GM18951 (cell line): ENCODE results near the gene ITGB2.
"Not testable (repeated sequence)": the region's sequence is repeated elsewhere in the genome, so short reads cannot be mapped to it uniquely, and the experiment has no call there.

Experiments
- POLR2A ChIP-seq: IDR thresholded peaks from 4 replicates; pipeline ENCODE4 v1.6.1; 2011; ENCODE audit warnings: mild to moderate bottlenecking; ENCODE audit not compliant: insufficient read length, insufficient read depth; ENCODE audit errors: extremely low read depth
- in situ Hi-C: fragments of 300-500 bp; cut with MboI; formaldehyde crosslinking; loops from one replicate; pipeline ENCODE4 v1.12.0; 2022; ENCODE audit warnings: low sequenced_read_pairs, mixed read lengths, inconsistent platforms; ENCODE audit not compliant: unreplicated experiment

The ITGB2 gene

GRCh38 chr21:44932408-44933181, 11.9 kb upstream of the ITGB2 start:
- in situ Hi-C loops: no loop called here
- TF ChIP-seq POLR2A: peak; percentile 25

DNA sequence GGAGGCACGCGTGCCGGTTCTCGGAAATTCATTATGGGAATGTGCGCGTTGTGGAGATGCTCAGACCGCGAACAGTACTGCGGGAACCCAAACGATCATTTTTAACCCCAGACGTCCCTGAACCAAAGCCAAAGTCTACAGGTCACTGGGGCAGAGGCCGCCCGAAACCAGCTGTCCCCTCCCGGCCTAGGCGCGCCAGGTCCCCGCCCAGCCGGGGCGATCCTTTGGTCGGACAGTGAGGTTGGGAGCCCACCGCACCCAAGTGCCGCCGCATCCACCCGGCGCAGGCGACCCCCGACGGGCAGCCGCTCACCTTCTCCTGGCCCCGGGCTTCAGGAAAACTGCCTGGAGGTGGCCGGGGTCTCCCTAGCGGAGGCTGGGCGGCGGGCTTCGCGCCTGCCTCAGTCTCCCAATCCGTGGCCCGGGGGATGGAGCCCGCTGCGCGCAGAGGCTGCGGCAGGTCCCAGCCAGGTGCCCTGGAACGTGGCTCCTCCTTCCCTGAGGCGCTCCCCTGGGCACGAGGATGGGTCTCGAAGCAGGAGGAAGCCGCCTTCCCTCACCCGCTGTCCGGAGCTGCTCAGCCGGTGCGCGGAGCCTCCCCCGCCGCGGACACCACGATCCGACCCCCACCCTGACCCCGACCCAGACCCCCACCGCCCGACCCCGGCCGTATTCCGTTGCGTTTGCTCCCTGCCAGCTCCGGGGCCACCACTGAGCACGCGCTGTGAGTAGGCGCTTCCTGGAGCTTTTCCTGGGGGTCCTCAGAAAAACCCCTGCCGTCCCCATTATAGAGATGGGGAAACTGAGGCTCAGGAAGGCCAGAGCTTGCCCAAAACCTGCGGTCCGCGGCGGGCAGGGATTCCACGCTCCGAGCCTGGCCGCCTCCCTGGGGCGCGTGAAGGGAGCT, 11.1 kb upstream of the ITGB2 start:
- no peak for TF ChIP-seq POLR2A
- in situ Hi-C loops: no loop called here

DNA sequence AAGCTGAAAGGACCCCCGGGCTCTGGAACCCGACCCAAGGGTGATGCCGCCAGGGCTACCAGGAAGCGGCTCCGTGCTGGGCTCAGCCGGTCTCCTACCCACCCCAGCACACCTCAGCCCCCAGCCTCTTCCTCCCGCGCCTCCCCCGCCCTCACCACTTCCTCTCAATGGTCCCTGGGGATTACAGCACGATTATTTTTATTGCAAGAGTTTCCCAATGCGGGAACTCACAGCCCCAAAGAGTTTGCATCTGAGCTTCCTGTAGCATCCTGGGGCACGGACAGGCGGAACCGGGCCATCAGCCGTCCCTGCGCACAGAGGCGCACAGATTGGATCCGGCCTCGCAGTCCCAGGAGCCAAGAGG, 10.4 kb upstream of the ITGB2 start:
- in situ Hi-C loops: no loop called here
- peak; percentile 83 for TF ChIP-seq POLR2A

- TF ChIP-seq POLR2A: no peak
- in situ Hi-C loops: no loop called here
These were observed 9.9 kb upstream of the ITGB2 start for GRCh38 chr21:44930543-44930981.

DNA sequence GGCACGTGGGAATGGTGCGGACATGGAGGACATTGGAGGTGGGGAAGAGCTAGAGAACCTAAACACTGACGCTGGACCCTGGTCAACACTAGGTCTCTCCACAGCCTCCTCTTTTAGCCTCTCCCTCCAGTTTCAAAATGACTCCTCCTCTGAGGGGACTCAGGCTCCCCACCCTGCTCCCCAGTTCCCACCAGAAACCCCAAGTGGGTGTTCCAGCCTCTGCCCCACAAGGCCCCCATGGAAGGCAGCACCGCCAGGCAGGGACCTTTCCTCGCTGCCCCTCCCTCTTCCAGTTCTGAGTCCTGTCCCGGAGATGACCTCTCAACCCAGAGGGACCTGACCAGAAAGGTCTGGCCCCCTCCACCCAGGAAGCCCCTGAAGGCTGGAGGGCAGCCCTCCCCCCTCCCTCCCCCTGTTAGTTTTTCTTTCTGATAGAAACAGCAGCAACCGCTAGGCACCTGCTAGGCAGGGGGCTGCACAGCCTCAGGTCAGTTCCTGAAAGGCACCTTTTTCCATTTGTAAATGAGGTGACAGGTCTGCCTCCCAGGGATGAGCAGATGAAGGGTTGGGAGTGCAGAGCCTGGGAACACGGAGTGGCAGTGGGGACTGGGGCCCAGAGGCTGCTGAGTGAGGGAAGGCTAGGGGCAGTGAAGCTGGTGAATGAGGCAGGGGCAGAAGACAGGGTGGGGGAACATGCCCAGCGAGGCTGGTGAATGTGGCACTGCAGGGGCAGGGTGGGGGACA, 9.3 kb upstream of the ITGB2 start:
- TF ChIP-seq POLR2A: no peak
- in situ Hi-C loops: no loop called here

- TF ChIP-seq POLR2A: no peak
- in situ Hi-C loops: no loop called here
These were observed 8.6 kb upstream of the ITGB2 start for GRCh38 chr21:44929242-44929798.

DNA sequence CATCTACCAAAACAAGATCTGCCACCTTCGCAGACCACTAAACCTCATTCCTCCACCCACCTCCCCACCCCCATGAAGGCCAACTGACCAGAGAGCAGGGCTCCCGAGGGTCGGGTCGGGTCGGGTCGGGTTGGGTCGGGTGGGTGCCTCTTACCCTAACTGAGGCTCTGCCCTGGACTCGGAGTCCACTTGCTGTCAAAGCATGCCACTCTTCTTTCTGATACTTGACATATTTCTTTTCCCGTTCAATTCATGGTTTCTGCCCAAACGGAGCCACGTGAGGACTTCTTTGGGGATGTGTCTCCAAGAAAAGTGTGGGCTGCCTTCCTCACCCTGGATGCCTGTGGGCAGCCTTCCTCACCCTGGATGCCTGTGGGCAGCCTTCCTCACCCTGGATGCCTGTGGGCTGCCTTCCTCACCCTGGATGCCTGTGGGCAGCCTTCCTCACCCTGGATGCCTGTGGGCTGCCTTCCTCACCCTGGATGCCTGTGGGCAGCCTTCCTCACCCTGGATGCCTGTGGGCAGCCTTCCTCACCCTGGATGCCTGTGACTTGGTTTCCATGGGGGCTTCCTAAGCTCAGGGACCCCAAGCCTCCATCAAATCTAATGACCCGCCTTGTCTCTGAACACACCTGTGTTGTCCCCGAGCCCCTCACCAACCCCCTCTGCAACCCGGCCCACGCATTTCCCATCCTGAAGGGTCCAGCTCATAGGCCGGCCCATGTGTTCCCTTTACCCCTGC, 8.0 kb upstream of the ITGB2 start:
- in situ Hi-C loops: not testable (repeated sequence)

- peak; percentile 66 for TF ChIP-seq POLR2A
- in situ Hi-C loops: no loop called here
These were observed 7.1 kb upstream of the ITGB2 start for GRCh38 chr21:44927587-44928461.

- TF ChIP-seq POLR2A: no peak
- in situ Hi-C loops: no loop called here
These were observed 6.5 kb upstream of the ITGB2 start for GRCh38 chr21:44927259-44927586.

DNA sequence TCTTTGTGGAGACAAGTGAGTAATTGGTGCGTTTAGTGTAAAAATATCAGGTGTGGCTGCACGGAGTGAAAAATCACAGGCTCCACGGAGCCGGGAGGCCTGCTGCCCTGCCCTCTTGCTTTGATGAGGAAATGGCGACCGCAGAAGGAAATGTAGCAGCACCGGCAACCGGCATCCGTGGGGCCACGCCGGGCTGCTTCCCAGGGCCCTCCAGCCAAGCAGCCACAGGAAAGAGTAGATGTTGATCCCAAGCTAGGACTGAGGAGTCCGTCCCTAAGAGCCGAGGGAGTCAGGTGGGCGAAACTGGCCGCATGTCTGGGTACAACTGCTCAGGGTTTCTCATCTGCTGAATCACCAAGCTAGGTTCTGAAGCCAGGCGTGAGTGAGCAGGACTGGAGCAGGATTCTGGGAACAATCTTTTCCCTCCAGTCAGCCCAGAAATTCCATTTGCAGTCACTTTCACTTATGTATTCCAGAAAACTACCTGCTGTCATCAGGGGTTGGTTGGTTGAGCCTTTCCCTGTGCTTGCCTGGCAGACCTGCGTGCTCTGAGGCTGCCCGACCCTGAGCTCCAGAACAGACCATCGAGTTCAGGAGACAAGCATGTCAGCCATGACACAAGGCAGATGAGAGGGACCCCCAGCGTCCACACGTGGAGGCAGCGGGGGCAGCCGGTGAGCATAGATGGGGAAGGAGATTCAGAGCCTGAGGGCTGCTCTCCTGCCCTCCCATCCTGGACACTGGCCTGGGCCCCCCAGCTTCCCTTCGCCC, 5.8 kb upstream of the ITGB2 start:
- in situ Hi-C loops: no loop called here
- no peak for TF ChIP-seq POLR2A

DNA sequence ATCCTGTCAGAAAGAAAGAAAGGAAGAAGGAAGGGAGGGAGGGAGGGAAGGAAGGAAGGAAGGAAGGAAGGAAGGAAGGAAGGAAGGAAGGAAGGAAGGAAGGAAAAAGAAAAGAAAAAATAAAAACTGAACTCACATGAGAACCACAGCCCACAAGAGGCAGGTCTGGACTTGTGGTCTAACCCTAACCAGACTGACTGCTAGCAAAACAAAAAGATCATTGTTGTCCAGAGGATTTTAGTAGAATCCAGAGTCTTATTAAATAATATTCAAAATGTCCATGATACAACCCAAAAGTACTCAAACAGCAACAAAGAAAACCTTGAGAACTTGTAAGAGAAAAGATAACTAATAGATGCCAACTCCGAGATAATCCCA, 4.7 kb upstream of the ITGB2 start:
- TF ChIP-seq POLR2A: no peak
- in situ Hi-C loops: no loop called here
